ENCODE results near the gene NIFK. TPM values are rescaled to one million over a fixed set of nuclear protein-coding genes. Genes with fewer than 3 reads are reported as not detected.

Gene NIFK
- total RNA-seq, 4 donors from 2014 or later, result 33.0 to 97.2 (median 50.1) TPM

DNA sequence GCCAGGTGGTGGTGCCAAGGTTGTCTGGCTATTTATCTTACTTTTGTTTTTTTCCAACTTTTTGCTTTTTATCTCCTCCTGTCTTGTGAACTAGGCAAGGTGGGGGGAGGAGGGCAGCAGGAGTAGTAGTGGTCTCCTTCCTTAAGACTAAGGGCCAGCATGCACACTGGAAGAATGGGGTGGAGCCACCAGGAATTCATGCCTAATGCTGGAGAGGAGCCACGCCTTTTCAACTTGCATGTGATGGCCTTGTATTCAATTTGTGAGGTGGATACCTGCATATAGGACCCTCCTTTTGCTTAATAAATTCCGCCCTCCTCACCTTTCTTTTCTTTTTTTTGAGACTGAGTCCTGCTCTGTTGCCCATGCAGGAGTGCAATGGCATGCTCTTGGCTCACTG is 49.8 kb downstream of the NIFK start:
- Histone ChIP-seq H3K9me3 (peaks cover 0 to 21% (median 6%) of the 10 kb centered on the region in 4 donors), H3K4me3 (no peak overlapping the region), H3K27me3 (no peaks in the 10 kb centered on the region), H3K36me3 (no peaks in the 10 kb centered on the region), H3K27ac (no peak overlapping the region), H3K4me1 (peaks cover 0 to 8% (median 0%) of the 10 kb centered on the region in 4 donors)
- 88 to 98% methylated on average over 2 of the region's 2 CpGs for WGBS, 2 donors
- TF ChIP-seq, protein P1, sequence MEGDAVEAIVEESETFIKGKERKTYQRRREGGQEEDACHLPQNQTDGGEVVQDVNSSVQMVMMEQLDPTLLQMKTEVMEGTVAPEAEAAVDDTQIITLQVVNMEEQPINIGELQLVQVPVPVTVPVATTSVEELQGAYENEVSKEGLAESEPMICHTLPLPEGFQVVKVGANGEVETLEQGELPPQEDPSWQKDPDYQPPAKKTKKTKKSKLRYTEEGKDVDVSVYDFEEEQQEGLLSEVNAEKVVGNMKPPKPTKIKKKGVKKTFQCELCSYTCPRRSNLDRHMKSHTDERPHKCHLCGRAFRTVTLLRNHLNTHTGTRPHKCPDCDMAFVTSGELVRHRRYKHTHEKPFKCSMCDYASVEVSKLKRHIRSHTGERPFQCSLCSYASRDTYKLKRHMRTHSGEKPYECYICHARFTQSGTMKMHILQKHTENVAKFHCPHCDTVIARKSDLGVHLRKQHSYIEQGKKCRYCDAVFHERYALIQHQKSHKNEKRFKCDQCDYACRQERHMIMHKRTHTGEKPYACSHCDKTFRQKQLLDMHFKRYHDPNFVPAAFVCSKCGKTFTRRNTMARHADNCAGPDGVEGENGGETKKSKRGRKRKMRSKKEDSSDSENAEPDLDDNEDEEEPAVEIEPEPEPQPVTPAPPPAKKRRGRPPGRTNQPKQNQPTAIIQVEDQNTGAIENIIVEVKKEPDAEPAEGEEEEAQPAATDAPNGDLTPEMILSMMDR (IDR thresholded peaks at IDR 0.05), result no peak
- no peak for TF ChIP-seq EP300 (IDR thresholded peaks at IDR 0.05)
- no peak for TF ChIP-seq POLR2A (IDR thresholded peaks at IDR 0.05)
- DNase-seq (ENCODE audit: low spot score in 2 of 2), result no peak

DNA sequence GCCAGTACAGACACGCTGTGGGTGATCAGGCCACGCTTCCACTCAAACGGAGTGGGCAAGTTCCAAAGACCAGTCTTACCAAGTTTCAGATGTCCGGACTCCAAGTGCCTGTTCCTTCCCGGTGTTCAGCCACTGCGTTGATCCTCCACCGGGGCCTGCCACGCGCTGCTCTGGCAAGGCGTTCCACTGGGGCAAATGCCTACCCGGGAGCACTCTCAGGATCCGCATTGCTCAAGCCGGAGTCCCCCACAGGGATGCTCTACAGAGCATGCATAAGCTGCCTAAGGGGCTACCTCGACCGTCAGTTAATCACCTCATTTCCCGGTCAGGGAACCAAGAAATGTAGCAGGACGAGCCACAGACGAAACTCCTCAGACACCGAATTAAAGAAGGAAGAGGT is 50.5 kb downstream of the NIFK start:
- Histone ChIP-seq H3K9me3 (peaks cover 0 to 27% (median 6%) of the 10 kb centered on the region in 4 donors), H3K27ac (no peak overlapping the region), H3K4me1 (peaks cover 0 to 8% (median 0%) of the 10 kb centered on the region in 4 donors), H3K36me3 (no peaks in the 10 kb centered on the region), H3K4me3 (no peak overlapping the region), H3K27me3 (no peaks in the 10 kb centered on the region)
- TF ChIP-seq, protein P1 (IDR thresholded peaks at IDR 0.05), result no peak
- TF ChIP-seq EP300 (IDR thresholded peaks at IDR 0.05) (no peak), POLR2A (IDR thresholded peaks at IDR 0.05) (no peak)
- no peak for DNase-seq (ENCODE audit: low spot score in 2 of 2)
- 85 to 87% methylated on average over 19 of the region's 19 CpGs for WGBS, 2 donors

DNA sequence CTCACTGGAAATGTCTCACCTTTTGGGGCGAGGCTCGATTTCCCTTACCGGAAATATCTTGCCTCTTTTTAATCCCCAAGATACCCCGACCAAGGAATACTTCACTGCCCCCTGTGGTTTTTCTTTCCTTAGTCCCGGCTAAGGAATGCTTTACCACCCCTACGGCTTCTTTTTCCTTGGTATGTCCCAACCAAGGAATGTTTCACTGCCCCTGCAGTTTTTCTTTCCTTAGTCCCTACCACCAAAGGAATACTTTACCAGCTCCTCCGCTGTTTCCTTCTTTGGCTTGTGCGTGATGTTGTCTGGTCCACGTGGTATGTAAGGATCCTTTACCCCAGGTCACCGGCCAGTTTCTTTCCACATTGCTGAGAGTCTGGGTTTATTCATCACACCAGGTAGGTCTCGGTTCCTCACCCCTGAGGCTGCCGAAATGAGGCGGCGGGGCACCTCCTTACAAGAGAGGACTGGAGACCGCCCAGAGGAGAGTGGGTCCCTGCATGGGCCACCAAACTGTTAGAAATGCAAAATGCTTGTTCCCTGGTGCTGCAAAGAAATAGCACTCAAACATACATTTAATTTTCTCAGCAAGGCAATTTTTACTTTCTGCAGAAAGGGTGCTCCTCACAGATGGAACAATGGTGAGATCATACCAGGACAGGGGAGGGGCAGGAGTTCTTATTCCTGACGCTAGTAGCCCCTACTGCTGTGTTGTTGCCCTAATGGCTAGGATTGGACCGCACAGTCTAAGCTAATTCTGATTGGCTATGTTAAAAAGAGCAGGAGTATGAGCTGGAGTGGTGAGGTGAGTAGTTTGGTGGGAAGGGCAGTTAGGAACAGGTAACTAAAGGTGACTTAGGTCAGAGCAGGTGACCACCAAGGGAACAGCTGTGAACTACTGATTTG is 54.0 kb downstream of the NIFK start:
- no peak for DNase-seq (ENCODE audit: low spot score in 2 of 2)
- TF ChIP-seq, protein P1 (IDR thresholded peaks at IDR 0.05), result no peak
- no peak for TF ChIP-seq POLR2A (IDR thresholded peaks at IDR 0.05)
- TF ChIP-seq EP300 (IDR thresholded peaks at IDR 0.05), result no peak
- 94 to 96% methylated on average over 17 of the region's 17 CpGs for WGBS, 2 donors
- Histone ChIP-seq H3K4me3 (no peak overlapping the region), H3K4me1 (no peaks in the 10 kb centered on the region), H3K27ac (no peak overlapping the region), H3K27me3 (no peaks in the 10 kb centered on the region), H3K36me3 (no peaks in the 10 kb centered on the region), H3K9me3 (peaks cover 0 to 61% (median 8%) of the 10 kb centered on the region in 4 donors)

GRCh38 chr2:121677855-121678254 is 58.8 kb downstream of the NIFK start:
- no peaks in the 10 kb centered on the region for H3K36me3 ChIP-seq
- peaks cover 0 to 95% (median 6%) of the 10 kb centered on the region in 4 donors for H3K9me3 ChIP-seq
- H3K27ac ChIP-seq, result no peak overlapping the region
- DNase-seq (ENCODE audit: low spot score in 2 of 2), result no peak
- H3K27me3 ChIP-seq, result no peaks in the 10 kb centered on the region
- H3K4me1 ChIP-seq, result no peaks in the 10 kb centered on the region
- no peak overlapping the region for H3K4me3 ChIP-seq
- TF ChIP-seq POLR2A (IDR thresholded peaks at IDR 0.05) (no peak), EP300 (IDR thresholded peaks at IDR 0.05) (no peak)
- TF ChIP-seq, protein P1 (IDR thresholded peaks at IDR 0.05), result no peak

Other genes with a start within 250 kb of the NIFK start
- gene RNU4ATAC, start 206.0 kb downstream of the NIFK start, total RNA-seq, result not detected
- 100 to 1,000 TPM in 1 of 4 donors, 10 to 100 TPM in 3; 72.8 to 164 (median 88.6) TPM for gene CLASP1, start 87.4 kb downstream of the NIFK start, total RNA-seq
- gene TSN, start 18.8 kb upstream of the NIFK start, total RNA-seq, result 10 to 100 TPM; 32.7 to 50.9 (median 37.4) TPM